NOMO-1 (cell line): ENCODE measurements around the gene FBXO10.
"Not testable (repeated sequence)": the region's sequence is repeated elsewhere in the genome, so short reads cannot be mapped to it uniquely, and the experiment has no call there.

Experiments used
- DNase-seq, 2 experiments: peaks; one replicate each; lab custom pipeline; 2025; ENCODE audit not compliant: unreplicated experiment in 2 of 2; lab: John Stamatoyannopoulos, UW

Gene FBXO10

DNA sequence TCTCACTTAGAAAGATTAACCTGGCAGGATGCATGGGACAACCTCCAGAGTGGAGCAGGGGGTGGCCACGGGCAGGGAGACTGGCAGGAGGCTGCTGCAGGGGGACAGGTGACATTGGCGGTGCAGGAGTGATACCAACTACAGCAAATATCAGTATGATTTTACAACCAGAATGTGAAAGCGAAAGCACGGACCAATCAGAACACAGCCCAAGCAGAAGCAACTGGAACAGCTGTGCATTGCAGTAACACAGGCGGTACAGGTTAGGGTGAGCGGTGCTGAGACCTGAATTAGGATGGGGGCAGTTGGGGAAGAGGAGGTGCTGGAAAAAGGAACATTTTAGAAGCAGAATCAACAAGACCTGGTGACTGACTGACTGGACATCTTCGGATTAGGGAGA, 61.2 kb downstream of the FBXO10 start:
- DNase-seq: no peak

DNA sequence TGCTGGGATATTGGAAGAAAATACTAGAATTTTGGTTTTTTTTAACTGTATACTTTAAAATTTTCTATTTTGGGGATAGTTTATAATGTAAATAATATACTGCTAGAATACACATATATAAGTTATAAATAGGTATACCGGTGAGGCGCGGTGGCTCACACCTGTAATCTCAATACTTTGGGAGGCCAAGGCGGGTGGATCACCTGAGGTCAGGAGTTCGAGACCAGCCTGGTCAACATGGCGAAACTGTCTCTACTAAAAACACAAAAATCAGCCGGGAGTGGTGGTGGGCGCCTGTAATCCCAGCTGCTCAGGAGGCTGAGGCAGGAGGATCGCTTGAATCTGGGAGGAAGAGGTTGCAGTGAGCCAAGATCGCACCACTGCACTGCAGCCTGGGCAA, 61.8 kb downstream of the FBXO10 start:
- DNase-seq: not testable (repeated sequence)

DNA sequence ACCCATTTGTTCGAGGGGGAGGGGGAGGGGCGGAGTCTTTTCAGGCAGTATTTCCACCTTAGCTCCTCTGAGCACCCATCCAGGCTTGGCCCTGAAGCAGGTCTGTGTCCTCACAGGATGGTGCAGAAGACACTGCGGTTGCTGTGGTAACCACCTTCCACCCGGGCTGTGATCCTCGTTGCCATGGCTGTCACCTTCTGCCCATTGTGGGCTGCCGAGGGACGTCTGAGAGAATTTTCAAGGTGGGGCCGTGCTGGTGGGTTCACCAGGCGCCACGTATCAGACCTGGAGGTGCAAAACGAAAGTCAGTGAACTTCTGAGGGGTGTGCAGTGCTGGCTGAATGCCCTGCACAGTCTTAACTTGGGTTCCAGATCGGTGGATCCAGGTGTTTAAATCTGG, 63.7 kb downstream of the FBXO10 start:
- DNase-seq: no peak

DNA sequence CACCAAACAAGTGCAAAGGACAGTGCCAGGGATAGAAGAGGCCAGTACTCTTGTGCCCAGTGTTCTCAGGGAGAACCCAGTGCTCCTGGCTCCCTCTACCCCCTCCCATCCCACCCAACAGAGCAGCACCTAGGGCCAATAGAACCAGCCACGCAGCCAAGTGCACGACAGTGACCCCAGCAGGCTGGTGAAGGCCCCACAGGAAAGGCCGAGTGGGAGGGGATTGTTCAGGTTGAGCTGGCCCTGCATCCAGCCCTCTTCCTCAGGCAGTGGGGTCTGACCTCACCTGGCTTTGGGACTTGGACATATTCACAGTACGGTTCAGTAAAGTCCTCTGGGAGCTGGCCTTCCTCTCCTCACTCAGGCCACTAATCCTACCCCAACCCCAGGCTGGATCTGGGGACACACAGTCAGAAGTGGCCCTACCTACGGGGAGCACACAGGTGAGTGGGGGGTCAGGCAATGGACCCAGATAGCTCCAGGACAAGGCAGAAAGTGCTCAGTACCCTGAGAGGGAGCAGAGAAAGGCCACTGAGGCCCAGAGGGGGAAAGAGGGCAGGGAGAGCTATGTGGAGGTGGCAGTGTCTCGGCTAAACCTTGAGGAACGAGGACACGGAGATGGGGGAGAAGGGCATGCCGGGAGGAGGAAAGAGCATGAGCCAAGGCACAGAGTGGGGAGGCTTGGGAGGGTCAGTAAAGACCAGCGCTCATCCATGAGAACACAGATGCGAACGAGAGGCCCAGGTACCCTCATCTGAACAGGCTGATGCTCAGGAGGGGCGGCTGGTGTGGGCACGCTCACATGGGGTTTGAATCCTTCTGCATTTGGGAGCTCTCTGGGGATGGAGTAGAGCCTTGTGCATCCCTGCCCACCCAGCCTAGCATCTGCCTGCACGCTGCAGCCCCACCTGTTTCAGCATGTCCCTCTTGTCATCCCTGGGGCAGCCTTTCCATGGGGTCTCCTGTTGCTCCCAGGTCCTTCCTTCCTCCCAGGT, 64.9 kb downstream of the FBXO10 start:
- DNase-seq: no peak

- DNase-seq: not testable (repeated sequence)
These were observed 66.1 kb downstream of the FBXO10 start for GRCh38 chr9:37510053-37510452.

- no peak for DNase-seq
These were observed 66.6 kb downstream of the FBXO10 start for GRCh38 chr9:37509536-37509935.

DNA sequence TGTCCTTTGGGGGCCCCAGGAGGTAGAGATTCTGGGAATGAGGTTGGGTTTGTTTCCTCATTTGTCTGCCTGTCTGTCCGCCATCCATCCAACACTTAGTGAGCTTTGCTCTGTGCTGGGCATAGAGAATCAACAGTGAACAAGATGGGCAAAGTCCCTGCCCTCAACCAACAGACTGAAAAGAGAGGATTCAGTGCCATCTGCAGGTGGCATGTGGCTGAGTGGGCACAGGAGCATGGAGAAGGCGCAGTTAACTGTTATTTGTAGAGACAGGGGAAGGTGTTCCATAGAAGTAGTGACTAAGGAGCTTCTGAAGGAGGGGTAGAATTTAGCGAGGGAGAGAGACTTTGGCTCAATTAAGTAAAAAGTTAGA, 67.4 kb downstream of the FBXO10 start:
- DNase-seq: no peak

GRCh38 chr9:37508135-37508833, 67.9 kb downstream of the FBXO10 start:
- no peak for DNase-seq

- no peak for DNase-seq
These were observed 68.5 kb downstream of the FBXO10 start for GRCh38 chr9:37507566-37508134.

- DNase-seq: no peak
These were observed 71.6 kb downstream of the FBXO10 start for GRCh38 chr9:37504605-37505004.

DNA sequence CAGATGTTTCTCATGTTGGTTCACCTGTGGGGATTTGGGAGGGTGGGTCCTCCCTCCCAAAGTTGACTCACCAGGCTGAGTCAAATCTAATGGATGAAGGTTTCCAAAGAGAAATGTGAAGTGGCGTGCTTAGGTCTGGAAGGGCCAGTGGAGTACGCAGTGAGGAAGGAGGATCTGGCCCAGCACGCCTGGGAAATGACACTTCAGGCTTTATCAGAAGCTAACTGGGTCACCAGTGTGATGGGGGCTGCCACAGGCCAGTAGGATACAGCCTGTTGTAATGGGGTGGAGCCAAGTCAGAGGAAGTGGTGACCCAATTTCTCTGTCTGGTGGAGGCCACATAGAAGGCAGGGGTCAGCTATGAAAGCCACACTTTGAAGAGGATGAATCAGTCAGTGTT, 72.4 kb downstream of the FBXO10 start:
- DNase-seq: no peak

GRCh38 chr9:37501957-37502596, 74.1 kb downstream of the FBXO10 start:
- DNase-seq: no peak

DNA sequence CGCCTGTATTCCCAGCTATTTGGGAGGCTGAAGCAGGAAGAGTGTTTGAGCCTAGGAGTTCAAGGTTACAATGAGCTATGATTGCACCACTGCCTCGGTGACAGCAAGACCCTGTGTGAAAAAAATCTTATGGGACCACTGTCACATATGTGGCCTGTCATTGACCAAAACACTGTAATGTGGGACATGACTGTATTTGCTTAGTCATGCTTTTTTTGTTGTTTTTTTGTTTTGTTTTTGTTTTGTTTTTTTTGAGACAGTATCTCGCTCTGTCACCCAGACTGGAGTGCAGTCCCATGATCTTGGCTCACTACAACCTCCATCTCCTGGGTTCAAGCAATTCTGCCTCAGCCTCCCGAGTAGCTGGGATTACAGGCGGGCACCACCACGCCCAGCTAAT, 76.9 kb downstream of the FBXO10 start:
- no peak for DNase-seq

GRCh38 chr9:37498457-37498856, 77.7 kb downstream of the FBXO10 start:
- DNase-seq: no peak

DNA sequence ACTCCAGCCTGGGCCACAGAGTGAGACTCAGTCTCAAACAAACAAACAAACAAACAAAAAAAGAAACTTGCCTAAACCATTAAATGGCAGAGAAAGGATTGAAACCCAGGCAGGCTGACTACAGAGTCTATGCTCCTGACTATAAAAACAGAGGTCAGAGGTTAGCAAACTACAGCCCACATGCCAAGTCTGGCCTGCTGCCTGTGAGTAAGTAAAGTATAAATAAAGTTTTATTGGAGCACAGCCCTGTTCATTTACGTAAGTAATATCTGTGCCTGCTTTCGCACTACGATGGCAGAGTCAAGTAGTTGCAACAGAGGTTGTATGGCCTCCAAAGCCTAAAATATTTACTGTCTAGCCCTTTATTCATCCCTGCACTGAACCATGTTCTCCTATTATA, 78.9 kb downstream of the FBXO10 start:
- no peak for DNase-seq

DNA sequence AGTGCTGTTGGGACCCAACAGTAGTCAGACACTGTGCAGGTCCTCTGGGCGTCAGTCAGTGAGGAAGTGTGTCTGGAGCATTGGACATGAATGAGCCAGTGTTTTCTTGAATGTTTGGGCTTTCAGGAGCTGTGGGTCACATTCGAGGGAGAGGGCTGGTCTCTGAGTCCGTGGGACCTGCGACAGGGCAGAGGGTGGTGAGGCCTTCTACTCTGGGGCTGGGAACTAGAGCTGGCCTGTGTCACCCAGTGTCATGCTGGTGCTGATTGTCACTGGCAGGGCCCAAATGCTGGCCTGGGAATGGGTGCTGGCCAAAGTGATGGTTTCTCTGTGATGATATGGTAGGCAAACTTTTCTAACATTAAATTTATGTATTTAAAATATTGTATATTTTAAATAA, 80.2 kb downstream of the FBXO10 start:
- no peak for DNase-seq

GRCh38 chr9:37495571-37495970, 80.6 kb downstream of the FBXO10 start:
- DNase-seq: no peak

DNA sequence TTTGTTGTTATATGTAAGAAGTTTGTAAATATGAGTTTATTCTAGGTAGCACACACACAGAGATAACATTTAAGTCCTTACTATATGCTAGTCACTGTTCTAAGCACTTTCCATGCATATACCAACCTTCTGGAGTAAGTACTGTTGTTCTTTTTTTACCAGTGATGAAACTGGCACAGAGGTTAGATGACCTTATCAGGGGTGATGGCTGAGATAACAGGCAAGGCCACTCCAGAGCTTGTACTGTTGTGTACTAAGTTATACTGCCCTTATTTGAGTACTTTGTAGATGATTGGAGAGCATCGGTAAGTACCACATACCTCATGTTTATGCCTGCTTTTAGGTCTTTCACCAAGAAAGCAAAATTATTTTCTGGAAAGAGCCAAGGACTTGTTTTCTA, 84.2 kb downstream of the FBXO10 start:
- DNase-seq: no peak

DNA sequence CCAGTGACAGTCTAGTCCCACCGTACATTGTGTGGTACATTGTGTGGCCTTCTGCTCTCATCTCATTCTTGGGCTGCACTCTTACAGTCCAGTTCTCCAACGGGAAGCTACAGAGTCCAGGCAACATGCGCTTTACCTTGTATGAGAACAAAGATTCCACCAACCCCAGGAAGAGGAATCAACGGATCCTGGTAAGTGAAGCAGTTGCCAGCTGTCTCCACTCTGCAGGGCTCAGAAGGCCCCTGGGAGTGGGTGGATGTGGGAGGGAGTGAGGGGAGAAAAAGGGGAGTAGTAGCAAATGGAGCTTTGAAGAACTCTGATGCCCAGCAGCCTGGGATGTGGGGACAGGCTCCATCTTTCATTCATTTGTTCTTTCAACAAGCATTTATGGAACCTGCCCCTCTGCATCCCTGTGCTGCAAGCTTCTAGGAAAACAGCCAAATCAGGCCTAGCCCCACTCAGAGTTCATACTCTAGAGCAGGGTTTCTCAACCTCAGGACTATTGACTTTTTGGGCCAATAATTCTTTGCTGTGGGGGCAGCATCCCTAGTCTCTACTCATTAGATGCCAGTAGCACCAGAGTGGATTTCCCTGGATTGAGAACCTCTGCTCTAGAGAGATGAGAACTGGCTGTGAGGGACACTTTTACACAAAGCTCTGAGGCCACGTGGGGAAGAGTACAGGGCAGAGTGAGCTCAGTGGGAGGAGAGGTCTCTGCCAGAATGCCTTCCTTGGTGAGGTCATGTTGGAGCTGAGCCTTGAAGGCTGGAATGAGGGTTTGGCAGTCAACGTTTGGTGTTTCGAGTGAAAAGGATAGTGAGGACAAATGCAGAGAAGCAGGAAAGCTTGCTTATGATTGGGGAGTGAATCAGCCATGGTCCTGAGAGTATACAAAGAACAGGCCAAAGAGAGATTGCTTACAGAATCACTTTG, 89.3 kb downstream of the FBXO10 start:
- no peak for DNase-seq

GRCh38 chr9:37486256-37486615, 89.9 kb downstream of the FBXO10 start:
- no peak for DNase-seq
